Karpas-422 (cell line): ENCODE measurements around the gene PALD1. TPM values are rescaled to one million over a fixed set of nuclear protein-coding genes. Genes with fewer than 3 reads are reported as not detected.

Source experiments
- DNase-seq: peaks from one replicate; pipeline ENCODE4 v3.0.0-alpha.2; 2015
- H2AFZ ChIP-seq: fragments of 200-600 bp; sonication (generic); 2 replicates; pipeline ENCODE4 v1.6.1; 2014; ENCODE audit warnings: antibody characterized with exemption, low read length, mixed read lengths
- H3K27ac ChIP-seq: fragments of 200-600 bp; sonication (generic); 2 replicates; pipeline ENCODE4 v1.5.1; 2014; ENCODE audit warnings: mild to moderate bottlenecking, low read length, moderate library complexity
- H3K27me3 ChIP-seq: fragments of 200-600 bp; sonication (generic); 2 replicates; pipeline ENCODE4 v1.6.1; 2014; ENCODE audit warnings: low read length, mixed read lengths
- H3K36me3 ChIP-seq: fragments of 200-600 bp; sonication (generic); 2 replicates; pipeline ENCODE4 v1.6.1; 2014; ENCODE audit warnings: low read length, mixed read lengths; ENCODE audit not compliant: insufficient read depth
- H3K4me1 ChIP-seq: fragments of 200-600 bp; sonication (generic); 2 replicates; pipeline ENCODE4 v1.6.1; 2014; ENCODE audit warnings: mild to moderate bottlenecking, low read length, mixed read lengths
- H3K4me2 ChIP-seq: fragments of 200-600 bp; sonication (generic); 2 replicates; pipeline ENCODE4 v1.6.1; 2014; ENCODE audit warnings: low read length, low read depth, mild to moderate bottlenecking; ENCODE audit not compliant: poor library complexity, severe bottlenecking
- H3K4me3 ChIP-seq: fragments of 200-600 bp; sonication (generic); 2 replicates; pipeline ENCODE4 v1.5.1; 2014; ENCODE audit warnings: mild to moderate bottlenecking, antibody characterized with exemption, low read length, mixed read lengths
- H3K79me2 ChIP-seq: fragments of 200-600 bp; sonication (generic); 2 replicates; pipeline ENCODE4 v1.6.1; 2014; ENCODE audit warnings: mild to moderate bottlenecking, low read length, mixed read lengths
- H3K9ac ChIP-seq: fragments of 200-600 bp; sonication (generic); 2 replicates; pipeline ENCODE4 v1.6.0; 2014; ENCODE audit warnings: low read length
- H3K9me2 ChIP-seq: fragments of 200-600 bp; sonication (generic), shearing (Covaris generic); replicated peaks from 2 replicates; pipeline ENCODE4 v1.6.0; 2014; ENCODE audit warnings: mild to moderate bottlenecking, low read length, moderate library complexity; ENCODE audit not compliant: insufficient read depth
- H3K9me3 ChIP-seq: fragments of 300-700, 200-600 bp; sonication (generic); 2 replicates; pipeline ENCODE4 v1.6.1; 2014; ENCODE audit warnings: low read length, mixed read lengths
- H4K20me1 ChIP-seq: fragments of 200-600 bp; sonication (generic); 2 replicates; pipeline ENCODE4 v1.6.1; 2014; ENCODE audit warnings: mild to moderate bottlenecking, antibody characterized with exemption, low read length, low read depth; ENCODE audit not compliant: insufficient read depth
- total RNA-seq: library from RNA; depleted of rRNA; stranded (reverse); fragments of >200 nt; shearing (Covaris generic); gene quantifications from 2 replicates; pipeline ENCODE4 v1.2.3, GENCODE V29; 2014; ENCODE audit warnings: low replicate concordance

The PALD1 gene
- total RNA-seq, 1 experiment from 2014 or later, result 54.7 TPM

DNA sequence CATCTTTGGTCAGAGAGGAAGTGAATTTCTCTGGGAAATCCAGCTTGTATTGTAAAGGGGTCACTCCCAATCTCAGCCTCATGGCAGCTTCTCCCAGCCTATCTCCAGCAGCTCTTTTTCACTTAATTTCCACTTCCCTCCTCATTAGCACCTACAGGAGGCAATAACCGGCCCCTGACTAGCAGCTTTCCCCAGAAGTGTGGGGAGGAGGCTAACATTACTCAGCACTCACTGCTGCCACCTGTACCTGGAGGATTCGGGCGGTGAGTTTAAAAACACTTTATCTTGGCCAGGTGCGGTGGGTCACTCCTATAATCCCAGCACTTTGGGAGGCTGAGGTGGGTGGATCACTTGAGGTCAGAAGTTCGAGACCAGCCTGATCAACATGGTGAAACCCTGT is 40.8 kb upstream of the PALD1 start:
- H3K4me1 ChIP-seq, result peaks cover 4% of the 10 kb centered on the region; the same call in 1 of the 2 replicates
- no peak overlapping the region for H3K27ac ChIP-seq
- H3K4me2 ChIP-seq, result no peak overlapping the region
- H3K36me3 ChIP-seq, result no peaks in the 10 kb centered on the region
- no peak overlapping the region for H2AFZ ChIP-seq
- no peaks in the 10 kb centered on the region for H3K9me3 ChIP-seq
- H3K9me2 ChIP-seq, result no peaks in the 10 kb centered on the region
- no peak for DNase-seq
- no peaks in the 10 kb centered on the region for H3K79me2 ChIP-seq
- no peak overlapping the region for H3K4me3 ChIP-seq
- H4K20me1 ChIP-seq, result no peaks in the 10 kb centered on the region
- H3K27me3 ChIP-seq, result no peaks in the 10 kb centered on the region
- H3K9ac ChIP-seq, result no peak overlapping the region

DNA sequence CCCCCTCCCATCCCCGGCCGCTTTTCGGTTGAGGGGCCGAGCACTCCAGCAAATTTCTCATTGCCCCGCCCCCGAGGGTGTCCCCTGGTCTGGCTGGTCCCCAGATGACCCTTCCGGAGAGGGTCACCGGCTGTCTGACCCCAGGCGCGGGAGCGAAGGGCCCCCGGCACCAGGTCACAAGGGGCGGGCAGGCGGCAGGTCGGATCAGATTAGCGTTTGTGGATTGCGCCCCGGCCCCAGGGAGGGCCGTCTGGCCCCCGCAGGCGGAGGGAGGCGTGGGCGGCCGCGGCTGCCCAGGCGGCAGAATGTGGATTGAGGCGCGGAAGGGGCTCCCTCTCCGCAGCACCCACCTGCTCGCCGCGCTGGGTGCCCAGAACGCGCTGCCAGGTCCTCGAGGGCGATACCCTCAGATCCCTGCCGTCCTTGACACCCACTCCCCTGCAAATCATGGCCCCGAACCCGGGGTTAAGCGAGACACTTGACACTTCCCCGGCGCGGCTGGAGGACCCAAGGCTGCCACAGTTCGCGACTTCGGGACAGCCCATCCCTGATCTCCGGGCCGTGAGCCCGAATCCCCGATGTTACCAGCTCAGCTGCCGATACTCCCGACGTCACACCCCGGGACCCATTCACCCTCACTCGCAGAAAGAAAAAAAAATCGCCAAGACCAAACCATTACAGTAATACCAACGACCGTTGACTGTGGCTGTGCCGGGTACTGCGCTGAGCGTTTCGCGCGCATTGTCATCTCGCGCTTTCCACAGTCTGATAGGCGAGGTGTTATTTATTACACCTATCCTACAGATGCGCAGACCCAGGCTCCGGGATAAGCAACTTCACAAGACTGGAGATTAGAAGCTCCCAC is 38.0 kb upstream of the PALD1 start:
- DNase-seq, result no peak
- H3K27ac ChIP-seq, result no peak overlapping the region
- H4K20me1 ChIP-seq, result no peaks in the 10 kb centered on the region
- H3K27me3 ChIP-seq, result no peaks in the 10 kb centered on the region
- no peak overlapping the region for H3K4me2 ChIP-seq
- H3K9me3 ChIP-seq, result no peaks in the 10 kb centered on the region
- no peaks in the 10 kb centered on the region for H3K36me3 ChIP-seq
- H3K9ac ChIP-seq, result no peak overlapping the region
- no peaks in the 10 kb centered on the region for H3K79me2 ChIP-seq
- no peaks in the 10 kb centered on the region for H3K9me2 ChIP-seq
- no peaks in the 10 kb centered on the region for H3K4me1 ChIP-seq
- H2AFZ ChIP-seq, result no peak overlapping the region
- H3K4me3 ChIP-seq, result no peak overlapping the region

DNA sequence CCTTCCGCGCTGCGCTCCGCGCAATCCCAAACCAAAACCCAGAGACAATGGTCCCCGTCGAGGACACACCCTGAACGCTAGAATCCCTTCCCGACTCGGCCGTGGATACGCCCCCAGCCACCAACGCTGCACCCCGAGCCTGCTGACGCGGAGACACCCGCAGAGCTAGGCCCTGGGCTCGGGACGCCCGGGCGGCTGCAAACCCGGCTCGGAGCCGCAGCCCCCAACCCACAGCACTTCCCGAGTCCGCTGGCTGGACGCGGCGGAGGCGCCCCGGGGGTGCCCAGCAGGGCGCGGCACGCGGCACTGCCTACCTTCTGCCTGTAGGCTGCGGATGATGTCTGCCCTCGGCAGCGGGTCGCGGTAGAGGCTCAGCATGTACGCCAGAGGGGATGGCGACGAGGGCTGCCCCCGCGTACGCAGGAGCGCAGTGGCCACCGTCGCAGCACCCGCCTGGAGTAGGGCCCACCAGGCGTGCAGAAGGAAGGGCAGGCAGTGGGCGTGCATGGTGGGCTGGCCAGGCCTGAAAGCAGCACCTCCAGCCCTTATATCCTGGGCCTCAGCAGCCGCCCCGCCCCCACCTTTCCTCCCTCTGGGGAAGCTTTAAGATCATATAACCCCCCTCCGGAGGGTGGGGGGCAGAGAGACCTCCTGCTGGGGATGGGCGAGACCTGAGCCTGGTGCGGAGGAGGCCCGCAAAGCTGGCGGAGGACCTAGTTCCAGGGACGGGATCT is 37.2 kb upstream of the PALD1 start, which contains the start of gene NODAL:
TSS of gene NODAL (minus strand) at position 521 of the 734 bp plus-strand sequence. CDS start at position 507, 14 bp downstream.
- H3K36me3 ChIP-seq, result no peaks in the 10 kb centered on the region
- H3K4me3 ChIP-seq, result no peak within 1 kb of the TSS
- DNase-seq, result no peak
- no peak within 1 kb of the TSS for H2AFZ ChIP-seq
- H3K79me2 ChIP-seq, result no peaks in the 10 kb centered on the region
- no peak within 1 kb of the TSS for H3K27ac ChIP-seq
- no peaks in the 10 kb centered on the region for H3K9me3 ChIP-seq
- H3K27me3 ChIP-seq, result no peaks in the 10 kb centered on the region
- no peak within 1 kb of the TSS for H3K9ac ChIP-seq
- no peaks in the 10 kb centered on the region for H3K4me1 ChIP-seq
- no peaks in the 10 kb centered on the region for H4K20me1 ChIP-seq
- no peaks in the 10 kb centered on the region for H3K9me2 ChIP-seq
- H3K4me2 ChIP-seq, result no peak within 1 kb of the TSS

DNA sequence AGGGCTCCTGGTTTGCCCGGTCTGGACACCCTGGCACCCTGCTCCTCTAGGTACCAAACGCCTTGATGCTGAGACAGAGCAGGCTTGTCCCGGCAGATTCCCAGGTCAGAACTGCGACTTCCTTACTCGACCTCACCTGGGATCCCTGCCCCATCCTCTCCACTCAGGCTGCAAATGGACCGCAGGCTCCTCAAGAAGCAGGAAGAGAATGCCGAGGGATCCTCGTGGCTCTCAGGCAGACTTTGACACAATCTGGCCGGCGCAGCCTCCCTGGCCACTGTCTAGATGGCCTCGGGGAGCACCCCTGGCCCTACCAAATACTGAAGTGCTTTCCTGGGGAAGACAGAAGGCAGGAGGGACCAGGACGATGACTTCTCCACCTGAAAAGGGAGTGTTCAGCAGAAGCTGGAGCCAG is 36.7 kb upstream of the PALD1 start:
- Histone ChIP-seq H3K27me3 (no peaks in the 10 kb centered on the region), H3K36me3 (no peaks in the 10 kb centered on the region), H3K4me2 (no peak overlapping the region), H3K9me3 (no peaks in the 10 kb centered on the region), H3K9me2 (no peaks in the 10 kb centered on the region), H2AFZ (no peak overlapping the region), H3K9ac (no peak overlapping the region), H3K79me2 (no peaks in the 10 kb centered on the region), H3K4me1 (no peaks in the 10 kb centered on the region), H4K20me1 (no peaks in the 10 kb centered on the region), H3K4me3 (no peak overlapping the region), H3K27ac (no peak overlapping the region)
- DNase-seq, result no peak

DNA sequence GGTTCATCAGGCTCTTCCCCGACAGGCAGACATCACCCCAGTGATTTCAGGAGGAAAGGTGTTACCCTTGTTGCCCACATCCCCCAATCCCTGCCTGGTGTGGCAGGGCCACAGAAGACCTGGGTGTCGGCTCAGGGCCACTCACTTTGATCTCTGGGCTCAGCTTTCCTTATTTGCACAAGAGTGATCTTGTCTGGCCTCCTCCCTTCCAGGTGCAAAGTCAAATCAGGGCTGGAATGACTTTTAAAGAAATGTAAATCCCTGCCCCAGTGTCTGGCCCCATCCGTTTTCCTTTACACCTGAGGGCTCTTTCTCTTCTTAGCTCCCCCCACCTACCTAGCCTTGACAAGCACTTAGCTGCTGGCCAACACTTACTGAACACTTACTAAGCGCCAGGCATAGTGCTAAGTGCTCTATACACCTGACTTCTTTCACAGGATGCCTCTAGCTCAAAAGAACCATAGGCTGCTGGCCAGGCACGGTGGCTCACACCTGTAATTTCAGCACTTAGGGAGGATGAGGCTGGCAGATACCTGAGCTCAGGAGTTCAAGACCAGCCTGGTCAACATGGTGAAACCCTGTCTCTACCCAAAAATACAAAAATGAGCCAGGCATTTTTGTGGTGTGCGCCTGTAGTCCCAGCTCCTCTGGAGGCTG is 36.1 kb upstream of the PALD1 start:
- DNase-seq, result no peak
- no peak overlapping the region for H2AFZ ChIP-seq
- no peak overlapping the region for H3K9ac ChIP-seq
- H3K36me3 ChIP-seq, result no peaks in the 10 kb centered on the region
- H3K27me3 ChIP-seq, result no peaks in the 10 kb centered on the region
- no peaks in the 10 kb centered on the region for H3K4me1 ChIP-seq
- no peaks in the 10 kb centered on the region for H3K9me3 ChIP-seq
- H4K20me1 ChIP-seq, result no peaks in the 10 kb centered on the region
- no peak overlapping the region for H3K4me3 ChIP-seq
- no peak overlapping the region for H3K27ac ChIP-seq
- no peaks in the 10 kb centered on the region for H3K79me2 ChIP-seq
- H3K9me2 ChIP-seq, result no peaks in the 10 kb centered on the region
- H3K4me2 ChIP-seq, result no peak overlapping the region

DNA sequence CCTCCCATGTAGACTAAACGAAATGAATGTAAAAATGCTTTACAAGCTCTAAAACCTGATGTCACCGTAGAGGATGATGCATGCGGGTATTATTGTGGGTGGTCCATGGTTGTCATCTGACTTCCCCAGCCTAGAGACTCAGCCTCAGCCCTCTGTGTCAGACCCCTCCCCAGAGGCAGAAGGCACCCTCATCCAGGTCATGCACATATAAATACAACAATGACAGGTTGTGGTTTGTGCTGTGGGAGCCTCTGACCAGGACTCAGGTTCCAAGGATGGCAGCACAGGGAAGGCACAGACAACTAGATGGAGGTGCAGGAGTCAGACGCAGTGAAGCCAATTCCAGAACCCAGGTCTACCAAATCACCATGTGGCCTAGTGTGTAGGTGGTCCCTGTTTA is 33.8 kb upstream of the PALD1 start:
- Histone ChIP-seq H3K4me1 (no peaks in the 10 kb centered on the region), H4K20me1 (no peaks in the 10 kb centered on the region), H3K9me2 (no peaks in the 10 kb centered on the region), H3K79me2 (no peaks in the 10 kb centered on the region), H3K9ac (no peak overlapping the region), H3K27ac (no peak overlapping the region), H2AFZ (no peak overlapping the region), H3K27me3 (no peaks in the 10 kb centered on the region), H3K4me2 (no peak overlapping the region), H3K9me3 (no peaks in the 10 kb centered on the region), H3K36me3 (no peaks in the 10 kb centered on the region), H3K4me3 (no peak overlapping the region)
- DNase-seq, result no peak

DNA sequence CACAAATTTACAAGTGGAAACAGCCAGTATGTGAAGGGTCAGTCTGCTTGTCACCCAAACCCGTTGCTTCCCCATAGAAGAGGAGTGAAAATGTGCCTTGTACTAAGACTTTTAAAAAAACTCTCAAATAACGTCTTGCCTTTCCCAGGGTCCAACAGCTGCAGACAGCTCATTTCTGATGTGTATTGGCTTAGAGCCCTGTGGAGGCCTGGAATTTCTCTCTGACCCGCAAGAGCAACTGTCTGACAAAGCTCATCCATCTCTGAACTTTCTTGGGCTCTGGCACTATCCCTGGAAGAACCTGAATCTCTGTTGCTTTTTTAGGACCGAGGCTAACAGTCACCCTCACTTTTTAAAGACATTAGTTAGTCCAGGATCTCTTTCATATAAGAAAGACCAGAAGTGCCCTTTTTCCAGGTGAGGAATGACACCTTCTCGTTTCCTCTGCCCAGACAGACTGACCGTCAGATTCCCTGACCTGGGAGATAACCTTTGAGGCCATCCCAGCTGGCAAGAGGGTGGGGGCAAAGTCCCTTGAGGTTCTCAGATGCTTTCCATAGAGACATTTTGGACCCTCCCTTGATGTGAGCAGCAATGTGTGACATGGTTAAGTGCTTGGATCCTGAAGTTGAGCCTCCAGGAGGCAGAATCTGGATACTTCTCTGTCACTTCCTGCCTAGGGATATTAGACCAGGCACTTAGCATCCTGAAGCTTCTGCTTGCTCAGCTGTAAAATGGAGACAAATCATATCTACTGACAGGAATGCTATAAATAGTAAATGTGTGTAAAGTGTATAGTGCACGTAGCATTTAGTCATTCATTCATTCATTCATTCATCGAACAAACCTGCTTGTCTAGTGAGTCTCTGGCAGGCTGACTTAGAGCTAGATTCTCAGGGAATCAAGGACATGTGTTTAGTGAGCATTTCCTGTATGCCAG is 32.6 kb upstream of the PALD1 start:
- no peaks in the 10 kb centered on the region for H3K9me3 ChIP-seq
- H3K9ac ChIP-seq, result no peak overlapping the region
- H3K9me2 ChIP-seq, result no peaks in the 10 kb centered on the region
- no peaks in the 10 kb centered on the region for H3K79me2 ChIP-seq
- H4K20me1 ChIP-seq, result no peaks in the 10 kb centered on the region
- H3K27me3 ChIP-seq, result no peaks in the 10 kb centered on the region
- no peaks in the 10 kb centered on the region for H3K4me1 ChIP-seq
- H3K4me2 ChIP-seq, result no peak overlapping the region
- no peak for DNase-seq
- H3K36me3 ChIP-seq, result no peaks in the 10 kb centered on the region
- no peak overlapping the region for H3K4me3 ChIP-seq
- no peak overlapping the region for H2AFZ ChIP-seq
- H3K27ac ChIP-seq, result no peak overlapping the region
